Breast epithelium (tissue), 3 donors: ENCODE data around the gene SCGN.

Experiments used
- POLR2A ChIP-seq: fragments of 450-650 bp; IDR thresholded peaks from one replicate; pipeline ENCODE4 v1.6.1; 2016; ENCODE audit warnings: antibody characterized with exemption, mild to moderate bottlenecking, moderate library complexity
- POLR2AphosphoS5 ChIP-seq, 3 donors: sonication (generic); formaldehyde crosslinking; IDR thresholded peaks; one replicate each; pipeline ENCODE4 v1.6.1; 2017; ENCODE audit warnings: antibody characterized with exemption in 3 of 3
- TF ChIP-seq, protein P1 (sequence below), 3 donors: fragments of 450-650 bp; IDR thresholded peaks; one replicate each; pipeline ENCODE4 v1.5.1; 2016 to 2017; ENCODE audit warnings: antibody characterized with exemption in 3 of 3, mild to moderate bottlenecking in 3 of 3, moderate library complexity in 3 of 3

DNA sequence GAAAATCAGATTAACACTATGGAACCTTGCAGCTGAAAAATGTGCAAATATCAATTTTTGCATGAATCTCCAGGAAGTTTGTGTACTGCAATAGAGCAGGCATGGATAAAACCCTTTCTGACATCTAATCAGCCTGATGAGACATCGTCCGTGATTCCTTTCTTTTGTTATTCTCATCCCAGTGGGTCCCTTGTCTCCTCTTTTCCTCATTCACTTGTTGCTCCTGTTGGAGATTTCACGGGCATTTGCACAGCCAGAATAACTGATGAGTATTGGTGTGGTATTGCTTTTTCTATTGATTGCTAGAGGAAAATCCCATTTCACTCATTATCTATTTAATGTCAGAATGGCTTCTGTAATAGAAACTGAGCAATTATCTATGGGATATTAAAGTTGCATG is 39.9 kb downstream of the SCGN start:
- TF ChIP-seq POLR2A (no peak), POLR2AphosphoS5 (IDR thresholded peaks at IDR 0.05) (no peak)
- TF ChIP-seq, protein P1, sequence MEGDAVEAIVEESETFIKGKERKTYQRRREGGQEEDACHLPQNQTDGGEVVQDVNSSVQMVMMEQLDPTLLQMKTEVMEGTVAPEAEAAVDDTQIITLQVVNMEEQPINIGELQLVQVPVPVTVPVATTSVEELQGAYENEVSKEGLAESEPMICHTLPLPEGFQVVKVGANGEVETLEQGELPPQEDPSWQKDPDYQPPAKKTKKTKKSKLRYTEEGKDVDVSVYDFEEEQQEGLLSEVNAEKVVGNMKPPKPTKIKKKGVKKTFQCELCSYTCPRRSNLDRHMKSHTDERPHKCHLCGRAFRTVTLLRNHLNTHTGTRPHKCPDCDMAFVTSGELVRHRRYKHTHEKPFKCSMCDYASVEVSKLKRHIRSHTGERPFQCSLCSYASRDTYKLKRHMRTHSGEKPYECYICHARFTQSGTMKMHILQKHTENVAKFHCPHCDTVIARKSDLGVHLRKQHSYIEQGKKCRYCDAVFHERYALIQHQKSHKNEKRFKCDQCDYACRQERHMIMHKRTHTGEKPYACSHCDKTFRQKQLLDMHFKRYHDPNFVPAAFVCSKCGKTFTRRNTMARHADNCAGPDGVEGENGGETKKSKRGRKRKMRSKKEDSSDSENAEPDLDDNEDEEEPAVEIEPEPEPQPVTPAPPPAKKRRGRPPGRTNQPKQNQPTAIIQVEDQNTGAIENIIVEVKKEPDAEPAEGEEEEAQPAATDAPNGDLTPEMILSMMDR (IDR thresholded peaks at IDR 0.05): no peak
